Brain microvascular endothelial cell (primary cell): ENCODE results near the gene FPGS.

Experiments used
- DNase-seq: peaks from one replicate; pipeline ENCODE4 v3.0.0-alpha.2; 2020
- H3K27ac ChIP-seq: fragments of 250-450 bp; sonication (Bioruptor Pico); 2 replicates; pipeline ENCODE4 v1.5.1; 2020; ENCODE audit warnings: mild to moderate bottlenecking, moderate library complexity
- H3K27me3 ChIP-seq: fragments of 250-450 bp; sonication (Bioruptor Pico); replicated peaks from 2 replicates; pipeline ENCODE4 v1.5.1; 2020; ENCODE audit warnings: mild to moderate bottlenecking
- H3K36me3 ChIP-seq: fragments of 250-450 bp; sonication (Bioruptor Pico); replicated peaks from 2 replicates; pipeline ENCODE4 v1.5.1; 2020; ENCODE audit warnings: mild to moderate bottlenecking
- H3K4me3 ChIP-seq: 2 replicates; pipeline ENCODE4 v1.5.1; 2011; ENCODE audit warnings: low read depth, mild to moderate bottlenecking, control low read depth, low read length, moderate library complexity
- CTCF ChIP-seq: IDR thresholded peaks from 2 replicates; pipeline ENCODE4 v1.5.1; 2011; ENCODE audit warnings: low read depth, mild to moderate bottlenecking, moderate library complexity, low read length, control low read depth, inconsistent platforms; ENCODE audit errors: missing control alignments
- in situ Hi-C: cut with HindIII; loops from 2 replicates; pipeline ENCODE4 v1.10.0; 2017; ENCODE audit warnings: low sequenced_read_pairs, low pct_ligation_motif_present

Gene FPGS

DNA sequence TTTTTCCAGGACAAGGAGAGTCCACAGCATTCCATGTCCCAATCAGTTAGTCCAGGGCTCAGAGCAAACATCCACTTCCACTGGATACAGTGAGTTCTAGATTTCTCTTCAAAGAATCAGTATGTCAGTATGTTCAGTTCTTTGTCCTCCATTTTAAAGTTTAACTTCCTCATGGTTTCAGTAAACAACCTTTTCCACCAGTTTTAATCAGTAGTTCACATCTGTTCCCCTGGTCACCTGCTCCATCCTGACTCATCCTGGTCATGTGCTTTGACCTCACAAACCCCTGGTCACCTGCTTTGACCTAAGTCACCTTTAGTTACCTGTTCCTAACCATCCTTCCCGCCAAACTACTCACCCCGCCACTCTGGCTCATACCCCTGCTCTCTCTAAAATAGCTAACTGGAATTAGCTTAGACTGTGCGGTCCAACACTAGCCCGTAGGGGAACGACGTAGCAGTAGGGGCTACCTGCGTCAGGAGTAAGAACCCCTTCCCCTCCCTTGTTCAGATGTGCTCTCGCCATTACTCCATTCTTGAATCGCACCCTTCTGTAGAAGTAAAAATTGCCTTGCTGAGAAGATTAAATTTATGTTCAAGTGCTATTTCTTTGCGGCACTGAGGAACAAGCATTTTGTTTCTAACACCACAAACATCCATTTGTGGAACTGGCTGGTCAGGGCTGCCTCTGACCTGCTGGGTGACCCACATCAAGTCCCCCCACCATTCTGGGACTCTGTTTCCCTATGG lies 46.2 kb downstream of the FPGS start:
- Histone ChIP-seq H3K27ac (no peak overlapping the region), H3K27me3 (no peaks in the 10 kb centered on the region), H3K36me3 (peaks cover 6% of the 10 kb centered on the region), H3K4me3 (no peak overlapping the region)
- no peak for DNase-seq
- in situ Hi-C loops = no loop called here
- TF ChIP-seq CTCF = no peak

- Histone ChIP-seq H3K27ac (no peak overlapping the region), H3K4me3 (no peak overlapping the region), H3K27me3 (no peaks in the 10 kb centered on the region), H3K36me3 (peaks cover 6% of the 10 kb centered on the region)
- TF ChIP-seq CTCF = no peak
- in situ Hi-C loops = loop anchor here (25.0 kb wide), 1 partner anchor 88 kb away; no protein-coding TSS in a partner anchor
- DNase-seq = no peak
Observed at GRCh38 chr9:127850286-127850830, 47.7 kb downstream of the FPGS start.

GRCh38 chr9:127852829-127853228 lies 50.1 kb downstream of the FPGS start:
- Histone ChIP-seq H3K27me3 (no peaks in the 10 kb centered on the region), H3K4me3 (peak overlapping the region; percentile 76), H3K36me3 (peaks cover 6% of the 10 kb centered on the region), H3K27ac (no peak overlapping the region)
- no peak for DNase-seq
- TF ChIP-seq CTCF = no peak
- in situ Hi-C loops = loop anchor here (25.0 kb wide), 1 partner anchor 91 kb away; no protein-coding TSS in a partner anchor

GRCh38 chr9:127853312-127854183 lies 50.9 kb downstream of the FPGS start:
- Histone ChIP-seq H3K27me3 (no peaks in the 10 kb centered on the region), H3K36me3 (peaks cover 4% of the 10 kb centered on the region), H3K27ac (no peak overlapping the region), H3K4me3 (peak overlapping the region; percentile 76)
- no peak for TF ChIP-seq CTCF
- no peak for DNase-seq
- in situ Hi-C loops = loop anchor here (25.0 kb wide), 1 partner anchor 91 kb away; no protein-coding TSS in a partner anchor

DNA sequence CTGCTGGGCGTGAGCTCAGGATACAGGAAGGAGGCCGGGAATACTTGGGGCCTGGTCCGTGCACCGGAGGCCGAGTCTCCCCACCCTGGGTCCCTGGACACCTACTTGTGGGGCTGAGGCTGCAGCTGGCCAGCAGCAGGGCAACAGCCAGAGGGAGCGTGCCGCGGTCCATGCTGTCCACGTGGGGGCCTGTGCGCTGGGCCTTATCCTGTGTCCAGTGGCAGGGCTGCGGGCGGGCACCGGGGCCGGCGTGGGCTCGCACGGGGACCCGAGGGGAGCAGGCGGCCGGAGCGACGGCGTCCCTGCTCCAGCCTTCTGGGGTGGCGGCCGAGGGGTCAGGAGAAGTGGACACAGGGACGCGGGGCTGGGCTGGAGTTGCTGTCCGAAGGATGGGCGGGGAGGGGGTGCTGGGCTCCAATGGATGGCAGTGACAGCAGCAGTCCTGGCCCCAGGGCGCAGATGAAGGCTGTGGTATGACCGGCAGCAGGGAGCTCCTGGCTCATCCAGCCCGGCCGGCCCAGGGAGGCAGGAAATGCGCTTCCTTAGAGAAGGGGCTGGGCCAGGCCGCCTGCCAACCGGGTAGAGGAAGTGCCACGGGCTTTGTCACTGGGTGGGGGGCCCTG lies 51.6 kb downstream of the FPGS start, which contains the start of gene ENG:
Gene ENG (minus strand): TSS at position 475 of the 623 bp plus-strand sequence. CDS start 303 bp downstream, at position 172.
- H3K4me3 ChIP-seq = peak within 1 kb of the TSS; percentile 76
- peak; percentile 39 for TF ChIP-seq CTCF
- H3K27ac ChIP-seq = peak within 1 kb of the TSS; percentile 6
- no peaks in the 10 kb centered on the region for H3K36me3 ChIP-seq
- in situ Hi-C loops = loop anchor here (25.0 kb wide), 1 partner anchor 92 kb away; no protein-coding TSS in a partner anchor
- peak; percentile 44 for DNase-seq
- H3K27me3 ChIP-seq = no peaks in the 10 kb centered on the region
